ENCODE results near the gene RERE. TPM values are rescaled to one million over a fixed set of nuclear protein-coding genes. Genes with fewer than 3 reads are reported as not detected.

RERE gene
- total and polyA plus RNA-seq, 4 donors: 116 to 434 (median 161) TPM

- Histone ChIP-seq H3K4me3 (ENCODE audit: low read depth, low read length) (no peak overlapping the region), H3K9me3 (ENCODE audit: control insufficient read depth, insufficient read depth, low read length) (peaks cover 2% of the 10 kb centered on the region), H3K27me3 (ENCODE audit: control insufficient read depth, insufficient read depth, low read length) (no peaks in the 10 kb centered on the region), H3K36me3 (ENCODE audit: control insufficient read depth, insufficient read depth, low read length) (no peaks in the 10 kb centered on the region), H3K4me1 (ENCODE audit: control insufficient read depth, insufficient read depth, low read length) (peaks cover 53% of the 10 kb centered on the region), H3K27ac (ENCODE audit: low read depth, low read length) (peak overlapping the region; percentile 15)
- peak; percentile 56 to 96 (median 70) for DNase-seq (ENCODE audit: low read depth in 4 of 6, low spot score in 6 of 6)
- WGBS (ENCODE audit: insufficient coverage): 25% methylated on average over 21 of the region's 21 CpGs
Observed at GRCh38 chr1:8314346-8315280, 502.8 kb downstream of the RERE start.

DNA sequence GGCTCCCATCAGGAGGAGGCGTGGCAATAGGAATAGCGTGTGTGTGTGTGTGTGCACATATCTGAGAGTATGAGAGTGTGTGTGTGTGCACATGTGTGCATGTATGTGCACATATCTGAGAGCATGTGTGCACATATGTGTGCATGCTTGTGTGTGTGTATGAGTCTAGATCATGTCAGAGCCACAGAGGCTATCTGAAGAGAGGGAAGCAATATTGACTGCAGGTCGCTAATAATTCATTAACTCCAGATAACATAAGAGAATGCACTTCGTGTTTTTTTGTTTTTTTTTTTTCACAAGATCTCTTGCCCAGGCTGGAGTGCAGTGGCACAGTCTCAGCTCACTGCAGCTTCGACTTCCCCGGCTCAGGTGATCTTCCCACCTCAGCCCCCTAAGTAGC lies 504.2 kb downstream of the RERE start:
- Histone ChIP-seq H3K27me3 (ENCODE audit: control insufficient read depth, insufficient read depth, low read length) (no peaks in the 10 kb centered on the region), H3K27ac (ENCODE audit: low read depth, low read length) (no peak overlapping the region), H3K4me3 (ENCODE audit: low read depth, low read length) (no peak overlapping the region), H3K36me3 (ENCODE audit: control insufficient read depth, insufficient read depth, low read length) (no peaks in the 10 kb centered on the region), H3K9me3 (ENCODE audit: control insufficient read depth, insufficient read depth, low read length) (peaks cover 2% of the 10 kb centered on the region), H3K4me1 (ENCODE audit: control insufficient read depth, insufficient read depth, low read length) (peaks cover 46% of the 10 kb centered on the region)
- DNase-seq (ENCODE audit: low read depth in 4 of 6, low spot score in 6 of 6): no peak
- WGBS (ENCODE audit: insufficient coverage): 83% methylated on average over 5 of the region's 6 CpGs

GRCh38 chr1:8312235-8313218 lies 504.9 kb downstream of the RERE start:
- DNase-seq (ENCODE audit: low read depth in 4 of 6, low spot score in 6 of 6): peak in 2 of 6 donors; percentile 57 to 77
- Histone ChIP-seq H3K4me1 (ENCODE audit: control insufficient read depth, insufficient read depth, low read length) (peaks cover 42% of the 10 kb centered on the region), H3K4me3 (ENCODE audit: low read depth, low read length) (no peak overlapping the region), H3K9me3 (ENCODE audit: control insufficient read depth, insufficient read depth, low read length) (peaks cover 2% of the 10 kb centered on the region), H3K27ac (ENCODE audit: low read depth, low read length) (no peak overlapping the region), H3K27me3 (ENCODE audit: control insufficient read depth, insufficient read depth, low read length) (no peaks in the 10 kb centered on the region), H3K36me3 (ENCODE audit: control insufficient read depth, insufficient read depth, low read length) (no peaks in the 10 kb centered on the region)
- 80% methylated on average over 13 of the region's 17 CpGs for WGBS (ENCODE audit: insufficient coverage)

GRCh38 chr1:8311068-8311718 lies 506.2 kb downstream of the RERE start:
- Histone ChIP-seq H3K27me3 (ENCODE audit: control insufficient read depth, insufficient read depth, low read length) (no peaks in the 10 kb centered on the region), H3K4me1 (ENCODE audit: control insufficient read depth, insufficient read depth, low read length) (peaks cover 36% of the 10 kb centered on the region), H3K4me3 (ENCODE audit: low read depth, low read length) (no peak overlapping the region), H3K27ac (ENCODE audit: low read depth, low read length) (no peak overlapping the region), H3K36me3 (ENCODE audit: control insufficient read depth, insufficient read depth, low read length) (no peaks in the 10 kb centered on the region), H3K9me3 (ENCODE audit: control insufficient read depth, insufficient read depth, low read length) (peaks cover 2% of the 10 kb centered on the region)
- no peak for DNase-seq (ENCODE audit: low read depth in 4 of 6, low spot score in 6 of 6)
- no CpG with 5 or more reads among the region's 1 CpG for WGBS (ENCODE audit: insufficient coverage)

DNA sequence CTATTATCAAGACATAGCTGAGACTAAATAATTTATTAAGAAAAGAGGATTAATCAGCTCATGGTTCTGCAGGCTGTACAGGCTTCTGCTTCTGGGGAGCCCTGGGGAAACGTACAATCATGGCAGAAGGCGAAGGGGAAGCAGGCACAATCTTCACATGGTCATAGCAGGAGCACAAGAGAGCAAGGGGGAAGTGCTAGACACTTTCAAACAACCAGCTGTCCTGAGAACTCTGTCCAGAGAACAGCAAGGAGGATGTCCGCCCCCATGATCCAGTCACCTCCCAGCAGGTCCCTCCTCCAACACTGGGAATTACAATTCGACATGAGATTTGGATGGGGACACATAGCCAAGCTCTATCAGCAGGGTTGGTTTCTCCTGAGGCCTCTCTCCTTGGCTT lies 509.8 kb downstream of the RERE start:
- no peak for DNase-seq (ENCODE audit: low read depth in 4 of 6, low spot score in 6 of 6)
- no peaks in the 10 kb centered on the region for H3K36me3 ChIP-seq (ENCODE audit: control insufficient read depth, insufficient read depth, low read length)
- H3K4me3 ChIP-seq (ENCODE audit: low read depth, low read length): no peak overlapping the region
- 73% methylated on average over 4 of the region's 4 CpGs for WGBS (ENCODE audit: insufficient coverage)
- no peak overlapping the region for H3K27ac ChIP-seq (ENCODE audit: low read depth, low read length)
- peaks cover 15% of the 10 kb centered on the region for H3K4me1 ChIP-seq (ENCODE audit: control insufficient read depth, insufficient read depth, low read length)
- H3K9me3 ChIP-seq (ENCODE audit: control insufficient read depth, insufficient read depth, low read length): peaks cover 2% of the 10 kb centered on the region
- no peaks in the 10 kb centered on the region for H3K27me3 ChIP-seq (ENCODE audit: control insufficient read depth, insufficient read depth, low read length)

DNA sequence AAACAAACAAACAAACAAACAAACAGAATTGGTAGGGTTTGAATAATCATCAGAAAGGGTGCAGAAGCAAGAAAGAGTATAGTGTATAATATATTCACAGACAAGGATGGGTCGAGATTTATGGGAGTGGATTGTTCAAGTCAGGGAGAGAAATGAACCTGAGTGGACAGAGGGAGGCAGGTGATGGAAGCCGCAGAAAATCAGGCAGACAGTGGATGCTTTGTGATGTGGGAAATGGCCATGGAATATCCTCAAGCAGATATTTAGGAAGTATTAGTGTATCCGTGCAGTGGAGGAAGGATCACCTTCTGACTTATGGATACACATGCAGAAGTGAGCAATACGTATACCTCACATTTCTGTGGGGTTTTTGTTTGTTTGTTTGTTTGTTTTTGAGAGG lies 513.6 kb downstream of the RERE start:
- Histone ChIP-seq H3K27ac (ENCODE audit: low read depth, low read length) (no peak overlapping the region), H3K4me1 (ENCODE audit: control insufficient read depth, insufficient read depth, low read length) (peaks cover 14% of the 10 kb centered on the region), H3K27me3 (ENCODE audit: control insufficient read depth, insufficient read depth, low read length) (no peaks in the 10 kb centered on the region), H3K36me3 (ENCODE audit: control insufficient read depth, insufficient read depth, low read length) (no peaks in the 10 kb centered on the region), H3K4me3 (ENCODE audit: low read depth, low read length) (no peak overlapping the region), H3K9me3 (ENCODE audit: control insufficient read depth, insufficient read depth, low read length) (no peaks in the 10 kb centered on the region)
- no peak for DNase-seq (ENCODE audit: low read depth in 4 of 6, low spot score in 6 of 6)
- WGBS (ENCODE audit: insufficient coverage): 75% methylated on average over 2 of the region's 4 CpGs

DNA sequence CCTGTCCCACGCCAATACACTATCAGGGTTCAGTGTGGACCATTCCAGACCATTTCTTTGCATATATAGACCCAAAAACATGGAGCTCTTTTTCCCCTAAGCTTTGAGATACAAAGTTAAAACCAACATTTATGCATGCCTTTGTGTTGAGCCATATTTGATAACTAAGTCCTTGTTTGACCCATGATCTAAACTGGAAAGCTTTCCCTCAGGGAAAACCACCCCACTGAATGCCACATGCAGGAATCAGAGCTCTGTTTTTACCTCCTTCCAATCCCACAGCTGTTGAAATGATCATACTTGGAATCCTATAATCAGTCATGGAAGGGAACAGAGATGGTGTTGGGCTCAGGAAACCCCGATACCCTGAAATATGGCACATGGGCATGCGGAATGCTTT lies 514.3 kb downstream of the RERE start:
- peaks cover 14% of the 10 kb centered on the region for H3K4me1 ChIP-seq (ENCODE audit: control insufficient read depth, insufficient read depth, low read length)
- H3K4me3 ChIP-seq (ENCODE audit: low read depth, low read length): no peak overlapping the region
- no peaks in the 10 kb centered on the region for H3K27me3 ChIP-seq (ENCODE audit: control insufficient read depth, insufficient read depth, low read length)
- H3K27ac ChIP-seq (ENCODE audit: low read depth, low read length): peak overlapping the region; percentile 80
- H3K36me3 ChIP-seq (ENCODE audit: control insufficient read depth, insufficient read depth, low read length): no peaks in the 10 kb centered on the region
- DNase-seq (ENCODE audit: low read depth in 4 of 6, low spot score in 6 of 6): no peak
- 100% methylated on average over 1 of the region's 3 CpGs for WGBS (ENCODE audit: insufficient coverage)
- no peaks in the 10 kb centered on the region for H3K9me3 ChIP-seq (ENCODE audit: control insufficient read depth, insufficient read depth, low read length)
